SHP77 (cell line): ENCODE data around the gene C1orf105.

Experiments
- DNase-seq, 2 experiments: peaks; one replicate each; lab custom pipeline; 2025; lab: John Stamatoyannopoulos, UW

Gene C1orf105

DNA sequence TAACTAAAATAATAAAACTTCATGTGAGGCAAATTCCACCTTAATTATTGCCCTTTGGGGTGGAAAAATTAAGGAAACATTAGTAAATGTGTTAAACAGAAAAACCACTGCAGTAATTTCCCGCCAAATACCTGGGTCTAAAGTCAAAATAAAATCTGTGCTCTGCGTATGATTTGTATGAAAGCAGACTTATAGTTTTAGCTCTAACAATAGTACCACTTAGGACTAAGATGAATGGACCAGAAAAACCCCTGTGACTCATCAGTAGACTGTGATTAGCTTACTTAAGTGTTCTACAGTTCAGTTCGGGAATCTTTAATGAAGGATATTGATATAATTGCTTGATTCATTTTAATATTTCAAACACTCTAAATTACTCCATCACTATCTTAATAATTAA lies 23.3 kb upstream of the C1orf105 start:
- DNase-seq, result no peak

- DNase-seq, result no peak
Observed at GRCh38 chr1:172397633-172398032, 22.9 kb upstream of the C1orf105 start.

DNA sequence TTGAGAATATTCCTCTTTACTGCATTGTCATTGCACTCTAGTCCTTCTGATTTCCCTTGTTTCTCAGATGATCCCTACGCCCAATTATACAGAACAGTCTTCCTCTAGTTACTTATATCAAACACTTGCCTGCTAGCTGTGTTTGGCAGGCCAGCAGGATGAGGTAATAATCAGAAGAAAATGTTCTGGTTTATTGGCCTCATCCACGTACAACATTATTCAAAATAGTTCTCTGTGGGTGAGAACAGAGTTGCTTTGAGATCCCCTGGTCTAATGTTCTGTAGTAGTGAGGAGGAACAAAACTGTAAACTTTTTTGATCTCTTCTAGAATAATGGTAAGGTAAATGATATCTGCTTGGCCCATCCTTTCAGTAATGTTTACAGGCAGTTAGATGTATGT lies 22.3 kb upstream of the C1orf105 start:
- DNase-seq, result no peak

GRCh38 chr1:172398970-172399755 lies 21.3 kb upstream of the C1orf105 start:
- peak; percentile 34 to 37 for DNase-seq

- DNase-seq, result no peak
Observed at GRCh38 chr1:172399756-172400721, 20.4 kb upstream of the C1orf105 start.

- no peak for DNase-seq
Observed at GRCh38 chr1:172400722-172401105, 19.8 kb upstream of the C1orf105 start.

DNA sequence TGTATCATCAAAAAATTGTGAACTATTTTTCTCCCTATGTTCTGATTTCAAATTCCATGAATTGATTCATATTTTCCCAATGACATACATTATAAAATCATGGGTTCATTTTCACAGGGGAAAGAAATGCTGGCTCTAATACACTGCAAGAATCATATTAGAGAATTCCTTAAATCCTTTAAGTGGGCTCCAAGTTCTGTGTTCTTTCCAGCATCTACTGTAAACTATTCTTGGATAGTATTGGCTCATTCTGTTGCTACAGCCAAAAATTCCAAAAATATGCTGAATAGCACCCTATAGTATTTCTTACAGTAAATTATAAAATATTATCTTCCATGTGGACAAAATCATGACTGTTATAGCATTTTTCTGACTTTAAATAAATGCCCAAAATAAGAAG lies 19.0 kb upstream of the C1orf105 start:
- no peak for DNase-seq

DNA sequence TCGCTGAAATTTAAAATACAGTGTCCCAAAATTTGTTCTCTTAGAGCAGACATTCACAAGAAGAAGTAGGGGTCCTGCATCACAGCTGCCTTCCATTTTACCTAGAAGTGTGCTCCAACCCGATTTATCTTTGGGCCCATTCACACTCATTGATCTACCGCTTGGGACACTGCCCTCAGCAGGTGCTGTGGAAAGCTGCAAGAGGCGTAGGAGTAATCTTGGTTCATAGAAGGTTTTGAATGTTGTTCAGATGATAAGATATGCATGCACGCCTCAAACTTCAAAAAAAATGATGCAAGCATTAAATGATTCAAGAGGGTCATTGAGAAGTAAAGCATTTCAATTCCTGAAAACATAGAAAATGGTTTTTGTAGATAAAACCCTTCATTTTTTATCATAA lies 18.6 kb upstream of the C1orf105 start:
- no peak for DNase-seq

DNA sequence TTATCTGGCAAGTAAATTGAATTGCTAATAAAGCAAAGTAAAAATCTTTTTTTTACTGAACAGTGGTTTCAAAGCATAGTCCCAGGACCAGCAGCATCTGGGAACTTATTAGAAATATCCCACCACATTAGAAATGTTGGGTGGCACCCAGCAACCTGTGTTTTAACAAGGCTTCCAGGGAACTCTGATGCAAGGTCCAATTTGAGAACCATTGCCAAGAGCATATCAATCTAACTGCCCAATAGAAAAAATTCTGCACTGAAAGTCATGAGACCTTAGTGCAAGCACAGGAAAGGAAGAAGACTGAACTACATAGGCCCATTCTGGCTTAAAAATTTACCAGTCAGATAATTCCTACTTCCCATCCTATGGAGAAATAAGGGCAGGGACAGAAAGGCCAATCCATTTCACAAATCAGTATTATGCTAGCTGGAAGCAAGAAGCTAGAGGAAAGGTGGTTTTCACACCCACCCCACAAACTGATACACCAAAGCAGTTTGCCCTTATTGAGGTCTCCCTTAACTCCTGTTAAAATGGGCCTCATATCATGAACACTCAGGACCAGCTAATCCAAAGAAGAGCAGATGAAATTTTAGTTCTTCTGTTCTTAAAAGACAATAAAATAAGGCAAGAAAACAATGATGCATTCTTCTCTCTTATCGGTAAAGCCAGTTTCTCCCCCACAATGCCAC lies 17.5 kb upstream of the C1orf105 start:
- no peak for DNase-seq

DNA sequence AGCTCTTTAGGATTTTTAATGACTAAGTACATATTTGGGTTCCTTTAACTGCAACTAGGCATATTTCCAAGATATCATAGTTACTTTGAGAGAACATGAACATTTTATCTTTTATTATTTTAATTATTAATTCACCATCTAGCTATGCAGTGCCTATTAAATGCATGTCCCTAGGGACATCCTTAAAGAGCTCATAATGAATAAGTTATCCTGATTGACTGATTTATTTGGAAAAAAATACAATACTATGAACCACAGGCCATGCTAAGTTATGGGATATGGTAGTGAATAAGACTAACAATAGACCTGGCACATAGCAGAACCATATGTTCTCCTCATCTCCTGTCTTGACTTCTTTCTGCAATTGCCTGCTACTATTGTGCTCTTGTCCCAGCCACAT lies 16.4 kb upstream of the C1orf105 start:
- no peak for DNase-seq

DNA sequence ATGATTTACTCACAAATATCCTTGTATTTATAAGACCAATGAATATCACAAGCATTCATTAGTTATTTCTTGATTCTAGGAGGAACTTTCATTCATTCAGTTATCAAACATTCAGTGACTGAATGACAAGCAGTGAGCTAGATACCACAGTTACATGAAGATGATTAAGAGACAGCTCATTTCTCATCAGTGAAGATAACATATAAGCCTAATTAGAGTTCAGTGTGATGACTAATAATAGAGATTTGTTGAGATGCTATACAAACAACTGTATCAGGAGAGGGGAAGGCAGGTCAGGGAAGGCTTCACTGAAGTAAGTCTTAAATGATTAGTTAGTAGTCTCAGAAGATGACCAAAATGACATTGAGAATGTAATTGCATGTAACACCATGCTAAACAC lies 14.6 kb upstream of the C1orf105 start:
- no peak for DNase-seq

DNA sequence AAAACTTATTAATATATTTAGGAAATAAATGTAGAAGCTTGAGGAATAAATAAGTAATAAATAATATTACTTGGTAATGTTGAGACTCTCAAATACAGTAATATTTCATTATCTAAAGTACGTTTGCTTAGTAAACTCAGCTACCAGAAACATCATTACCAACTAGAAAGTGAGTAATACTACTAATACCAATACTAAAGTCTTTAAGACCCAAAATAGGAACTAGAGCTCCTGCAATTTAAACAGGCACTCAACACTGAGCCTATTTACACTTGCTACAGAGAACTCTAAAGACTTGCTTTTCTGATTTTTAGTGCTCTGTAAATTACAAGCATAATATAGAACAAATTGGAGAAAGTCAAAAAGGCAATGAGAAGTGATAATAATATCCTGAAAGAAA lies 13.5 kb upstream of the C1orf105 start:
- no peak for DNase-seq

GRCh38 chr1:172408958-172409357 lies 11.5 kb upstream of the C1orf105 start:
- no peak for DNase-seq

- DNase-seq, result no peak
Observed at GRCh38 chr1:172410027-172410426, 10.5 kb upstream of the C1orf105 start.

- no peak for DNase-seq
Observed at GRCh38 chr1:172411791-172412338, 8.6 kb upstream of the C1orf105 start.

DNA sequence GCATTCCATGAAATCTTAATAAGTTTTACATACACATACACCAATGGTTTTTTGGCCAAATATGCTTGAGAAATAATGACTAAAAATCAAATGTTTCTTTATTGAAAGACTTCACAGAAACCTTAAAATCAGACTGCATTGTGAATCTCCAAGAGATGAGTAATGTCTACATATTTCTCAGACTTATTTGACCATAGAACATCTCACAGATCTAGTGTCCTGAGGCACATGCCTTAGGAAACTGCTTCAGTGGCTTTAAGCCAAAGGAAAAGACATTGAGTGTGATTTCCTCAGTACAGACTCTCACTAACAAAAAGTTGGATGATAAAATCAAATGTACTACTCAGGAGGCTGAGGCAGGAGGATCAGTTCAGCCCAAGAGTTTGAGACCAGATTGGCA lies 6.2 kb upstream of the C1orf105 start:
- no peak for DNase-seq

GRCh38 chr1:172416496-172417035 lies 3.9 kb upstream of the C1orf105 start:
- DNase-seq, result no peak

GRCh38 chr1:172417557-172417956 lies 2.9 kb upstream of the C1orf105 start:
- no peak for DNase-seq

GRCh38 chr1:172421974-172422604 lies 1.6 kb downstream of the C1orf105 start:
- no peak for DNase-seq

DNA sequence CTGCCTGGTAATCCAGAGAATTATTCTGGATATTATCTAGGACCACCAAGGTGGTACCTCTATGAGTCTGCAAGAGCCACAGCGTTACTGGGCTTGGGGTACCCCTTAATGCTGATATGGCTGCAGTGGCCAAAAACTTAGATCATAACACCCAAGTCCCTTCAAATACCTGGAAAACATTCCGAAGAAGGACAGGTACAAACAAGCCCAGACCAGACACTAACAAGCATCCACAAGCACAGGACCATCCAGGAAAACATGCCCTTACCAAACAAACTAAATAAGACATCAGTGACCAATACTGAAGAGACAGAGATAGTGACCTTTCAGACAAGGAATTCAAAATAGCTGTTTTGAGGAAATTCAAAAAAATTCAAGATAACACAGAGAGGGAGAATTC lies 2.9 kb downstream of the C1orf105 start:
- no peak for DNase-seq

- DNase-seq, result no peak
Observed at GRCh38 chr1:172425339-172425738, 4.9 kb downstream of the C1orf105 start.
